Hepatocyte (in vitro differentiated cells): ENCODE measurements around the gene NNAT. TPM values are rescaled to one million over a fixed set of nuclear protein-coding genes. Genes with fewer than 3 reads are reported as not detected.
A peak's percentile ranks its signal among the peaks of the same experiment; 100 is the strongest.

Source experiments
- DNase-seq: peaks from one replicate; pipeline ENCODE4 v3.0.0-alpha.2; 2016; ENCODE audit warnings: low spot score
- H2AFZ ChIP-seq: fragments of 200-600 bp; sonication (generic); 2 replicates; pipeline ENCODE4 v1.6.0; 2016; ENCODE audit warnings: antibody characterized with exemption, mild to moderate bottlenecking
- H3K27ac ChIP-seq: fragments of 200-600 bp; sonication (generic); 2 replicates; pipeline ENCODE4 v1.5.1; 2016; ENCODE audit warnings: mild to moderate bottlenecking
- H3K27me3 ChIP-seq: fragments of 200-600 bp; sonication (generic); 2 replicates; pipeline ENCODE4 v1.6.1; 2016
- H3K36me3 ChIP-seq: fragments of 200-600 bp; sonication (generic); replicated peaks from 2 replicates; pipeline ENCODE4 v1.5.1; 2016; ENCODE audit warnings: low read depth; ENCODE audit not compliant: insufficient read depth
- H3K4me1 ChIP-seq: fragments of 200-600 bp; sonication (generic); 2 replicates; pipeline ENCODE4 v1.5.1; 2016; ENCODE audit warnings: mild to moderate bottlenecking, moderate library complexity; ENCODE audit not compliant: insufficient read depth
- H3K4me2 ChIP-seq: fragments of 200-600 bp; sonication (generic); 2 replicates; pipeline ENCODE4 v1.6.0; 2016
- H3K4me3 ChIP-seq: fragments of 200-600 bp; sonication (generic); 2 replicates; pipeline ENCODE4 v1.5.1; 2016; ENCODE audit warnings: mild to moderate bottlenecking
- H3K79me2 ChIP-seq: fragments of 200-600 bp; sonication (generic); 2 replicates; pipeline ENCODE4 v1.6.0; 2017; ENCODE audit warnings: mild to moderate bottlenecking
- H3K9me2 ChIP-seq: fragments of 200-600 bp; sonication (generic); replicated peaks from 2 replicates; pipeline ENCODE4 v1.6.0; 2017; ENCODE audit warnings: mild to moderate bottlenecking; ENCODE audit not compliant: insufficient read depth
- H3K9me3 ChIP-seq: fragments of 200-600 bp; sonication (generic); 2 replicates; pipeline ENCODE4 v1.5.1; 2016; ENCODE audit warnings: low read depth, mild to moderate bottlenecking
- H4K20me1 ChIP-seq: fragments of 200-600 bp; sonication (generic); 2 replicates; pipeline ENCODE4 v1.6.0; 2016; ENCODE audit warnings: mild to moderate bottlenecking; ENCODE audit not compliant: insufficient read depth, poor library complexity, severe bottlenecking
- CTCF ChIP-seq: fragments of 200-600 bp; sonication (generic); IDR thresholded peaks from 2 replicates; pipeline ENCODE4 v1.5.1; 2016; ENCODE audit warnings: antibody characterized with exemption, mild to moderate bottlenecking; ENCODE audit not compliant: poor library complexity
- EZH2 ChIP-seq: fragments of 200-600 bp; sonication (generic); IDR thresholded peaks from 2 replicates; pipeline ENCODE4 v1.6.1; 2016; ENCODE audit warnings: antibody characterized with exemption, mild to moderate bottlenecking, borderline replicate concordance
- EZH2phosphoT487 ChIP-seq: fragments of 200-600 bp; sonication (generic); IDR thresholded peaks from one replicate; pipeline ENCODE4 v1.6.1; 2018; ENCODE audit warnings: antibody characterized with exemption, mild to moderate bottlenecking, low read depth, moderate library complexity; ENCODE audit not compliant: unreplicated experiment, severe bottlenecking
- WGBS: methylation state at CpG from one replicate; pipeline ENCODE4 v1.1.6; 2016; ENCODE audit warnings: low lambda C conversion rate; ENCODE audit errors: missing lambda C conversion rate; 5-methylcytosine and 5-hydroxymethylcytosine counted together
- polyA plus RNA-seq: library from polyadenylated mRNA; unstranded; fragments of >200 nt; fragmentation: Nextera tagmentation; extraction: Ambion mirVana; gene quantifications from 2 replicates; pipeline ENCODE4 v1.2.1, GENCODE V29; 2016
- total RNA-seq: library from RNA; depleted of rRNA; stranded (reverse); fragments of >200 nt; gene quantifications from 2 replicates; pipeline ENCODE4 v1.2.3, GENCODE V29; 2014

The NNAT gene
- total and polyA plus RNA-seq, 2 experiments from 2014 or later: 1.1 TPM; not detected in 1

- Histone ChIP-seq H3K9me3 (no peaks in the 10 kb centered on the region), H3K27ac (peak overlapping the region; percentile 78), H3K27me3 (no peaks in the 10 kb centered on the region), H4K20me1 (peaks cover 63% of the 10 kb centered on the region), H3K9me2 (no peaks in the 10 kb centered on the region), H3K79me2 (peaks cover 97% of the 10 kb centered on the region), H3K36me3 (no peaks in the 10 kb centered on the region), H2AFZ (no peak overlapping the region), H3K4me1 (peaks cover 40% of the 10 kb centered on the region), H3K4me3 (no peak overlapping the region), H3K4me2 (no peak overlapping the region)
- 83% methylated on average over 7 of the region's 7 CpGs for WGBS
- no peak for DNase-seq
- TF ChIP-seq EZH2phosphoT487: no peak
- TF ChIP-seq CTCF: no peak
- TF ChIP-seq EZH2: no peak
These were observed 3.0 kb upstream of the NNAT start for GRCh38 chr20:37518059-37518458.

GRCh38 chr20:37518606-37519507 lies 2.2 kb upstream of the NNAT start:
- TF ChIP-seq CTCF (no peak), EZH2phosphoT487 (no peak), EZH2 (no peak)
- H3K4me3 ChIP-seq: no peak overlapping the region
- no peaks in the 10 kb centered on the region for H3K36me3 ChIP-seq
- peaks cover 97% of the 10 kb centered on the region for H3K79me2 ChIP-seq
- no peaks in the 10 kb centered on the region for H3K9me2 ChIP-seq
- H3K27me3 ChIP-seq: no peaks in the 10 kb centered on the region
- 74% methylated on average over 30 of the region's 30 CpGs for WGBS
- peak overlapping the region; percentile 78 for H3K27ac ChIP-seq
- no peak overlapping the region for H2AFZ ChIP-seq
- no peak for DNase-seq
- peaks cover 66% of the 10 kb centered on the region for H4K20me1 ChIP-seq
- H3K4me1 ChIP-seq: peaks cover 44% of the 10 kb centered on the region
- peak overlapping the region; percentile 31 for H3K4me2 ChIP-seq
- no peaks in the 10 kb centered on the region for H3K9me3 ChIP-seq

DNA sequence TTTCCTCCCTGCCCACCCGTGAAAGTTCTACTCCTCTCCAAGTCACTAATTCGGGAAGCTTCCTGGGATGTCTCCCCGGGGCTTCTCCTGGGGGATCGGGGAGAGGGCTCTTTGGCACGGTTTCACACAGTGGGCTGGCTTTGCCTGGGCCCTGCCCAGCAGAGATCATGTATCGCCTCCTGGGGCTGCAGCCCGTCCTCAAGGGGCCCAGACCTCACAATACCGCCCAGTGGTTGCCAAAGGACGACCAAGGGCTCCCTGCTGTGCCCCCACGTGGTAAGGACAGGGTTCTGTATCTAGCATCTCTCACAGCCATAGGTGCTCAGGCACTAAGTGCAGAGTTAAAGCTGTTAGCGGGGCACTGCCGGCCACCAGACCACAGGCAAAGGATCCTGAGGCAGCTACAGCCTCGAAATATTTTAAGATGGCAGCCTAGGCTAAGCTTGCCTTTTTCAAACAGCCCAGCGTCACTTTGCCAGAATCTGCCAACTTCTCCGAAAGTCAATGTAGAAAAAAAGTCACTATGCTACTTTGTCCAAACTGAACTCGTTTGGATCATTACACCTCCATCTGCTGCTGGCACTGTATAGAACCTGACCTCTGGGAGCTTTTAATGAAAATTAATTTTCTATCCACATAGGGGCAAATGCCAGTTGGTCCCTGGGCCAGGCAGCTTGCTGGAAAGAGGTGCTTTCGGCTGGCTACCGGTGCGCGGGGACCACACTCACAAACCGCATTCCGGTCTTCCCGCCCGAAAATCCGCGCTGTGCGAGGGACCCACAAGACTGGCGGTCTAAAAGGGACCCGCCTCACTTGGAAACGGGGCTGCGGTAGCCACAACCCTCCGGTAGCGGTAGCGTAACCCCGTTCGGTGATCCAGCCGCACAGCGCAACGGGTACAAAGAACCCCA lies 1.3 kb upstream of the NNAT start:
- peaks cover 73% of the 10 kb centered on the region for H4K20me1 ChIP-seq
- H3K9me3 ChIP-seq: no peaks in the 10 kb centered on the region
- WGBS: 81% methylated on average over 39 of the region's 39 CpGs
- H3K27me3 ChIP-seq: no peaks in the 10 kb centered on the region
- H3K27ac ChIP-seq: peak overlapping the region; percentile 78
- H2AFZ ChIP-seq: no peak overlapping the region
- no peaks in the 10 kb centered on the region for H3K9me2 ChIP-seq
- H3K79me2 ChIP-seq: peaks cover 97% of the 10 kb centered on the region
- no peaks in the 10 kb centered on the region for H3K36me3 ChIP-seq
- peaks cover 49% of the 10 kb centered on the region for H3K4me1 ChIP-seq
- H3K4me3 ChIP-seq: no peak overlapping the region
- peak overlapping the region; percentile 31 for H3K4me2 ChIP-seq
- no peak for DNase-seq
- TF ChIP-seq CTCF: no peak
- TF ChIP-seq EZH2: no peak
- TF ChIP-seq EZH2phosphoT487: no peak
